ENCODE data around the gene ATG10.

ATG10 gene

GRCh38 chr5:82142217-82142841 is 170.5 kb downstream of the ATG10 start:
- TF ChIP-seq CTCF (IDR thresholded peaks at IDR 0.05; ENCODE audit: low read depth, low read length): no peak
- no peak overlapping the region for H3K4me3 ChIP-seq (ENCODE audit: low read depth, low read length)

GRCh38 chr5:82142928-82143577 is 171.2 kb downstream of the ATG10 start:
- H3K4me3 ChIP-seq (ENCODE audit: low read depth, low read length): no peak overlapping the region
- no peak for TF ChIP-seq CTCF (IDR thresholded peaks at IDR 0.05; ENCODE audit: low read depth, low read length)

GRCh38 chr5:82147860-82148573 is 176.2 kb downstream of the ATG10 start:
- TF ChIP-seq CTCF (IDR thresholded peaks at IDR 0.05; ENCODE audit: low read depth, low read length): no peak

GRCh38 chr5:82149434-82149833 is 177.6 kb downstream of the ATG10 start:
- no peak for TF ChIP-seq CTCF (IDR thresholded peaks at IDR 0.05; ENCODE audit: low read depth, low read length)
- no peak overlapping the region for H3K4me3 ChIP-seq (ENCODE audit: low read depth, low read length)

More at GRCh38 chr5:82147860-82148573, 176.2 kb downstream of the ATG10 start:
- H3K4me3 ChIP-seq (ENCODE audit: low read depth, low read length): no peak overlapping the region

GRCh38 chr5:82150559-82150958 is 178.7 kb downstream of the ATG10 start:
- no peak overlapping the region for H3K4me3 ChIP-seq (ENCODE audit: low read depth, low read length)
- no peak for TF ChIP-seq CTCF (IDR thresholded peaks at IDR 0.05; ENCODE audit: low read depth, low read length)

GRCh38 chr5:82151204-82151603 is 179.4 kb downstream of the ATG10 start:
- H3K4me3 ChIP-seq (ENCODE audit: low read depth, low read length): no peak overlapping the region
- no peak for TF ChIP-seq CTCF (IDR thresholded peaks at IDR 0.05; ENCODE audit: low read depth, low read length)

- H3K4me3 ChIP-seq (ENCODE audit: low read depth, low read length): no peak overlapping the region
- TF ChIP-seq CTCF (IDR thresholded peaks at IDR 0.05; ENCODE audit: low read depth, low read length): no peak
These were observed 179.8 kb downstream of the ATG10 start for GRCh38 chr5:82151662-82152061.
